Adrenal gland (tissue), 12 donors: ENCODE results near the gene WWC2. TPM values are rescaled to one million over a fixed set of nuclear protein-coding genes. Genes with fewer than 3 reads are reported as not detected.

ENCODE experiments used
- DNase-seq, 7 donors: peaks; one replicate each; pipeline ENCODE4 v3.0.0-alpha.2; 2019 to 2020
- H3K27ac ChIP-seq, 5 donors: fragments of 200-600 bp; sonication (generic) in 4 of 5; 1 replicate in 3 of 5; 2 replicates in 2 of 5; pipeline versions ENCODE4 v1.5.1 to v1.8.0; 2016 to 2020; ENCODE audit warnings: mild to moderate bottlenecking in 1 of 5
- H3K27me3 ChIP-seq: fragments of 200-600 bp; 2 replicates; pipeline ENCODE4 v1.8.0; 2021
- H3K36me3 ChIP-seq, 2 donors: fragments of 200-600 bp; replicated peaks in 1 of 2; 1 replicate in 1 of 2; 2 replicates in 1 of 2; pipeline versions ENCODE4 v1.5.1 to v1.8.0; 2018 to 2022
- H3K4me1 ChIP-seq, 2 donors: fragments of 200-600 bp; replicated peaks in 1 of 2; 1 replicate in 1 of 2; 2 replicates in 1 of 2; pipeline versions ENCODE4 v1.5.1 to v1.8.0; 2018 to 2021
- H3K4me3 ChIP-seq, 4 donors: fragments of 200-600 bp; sonication (generic) in 3 of 4; one replicate each; pipeline ENCODE4 v1.5.1; 2016 to 2018
- H3K9me3 ChIP-seq, 3 donors: fragments of 200-600 bp; sonication (generic) in 1 of 3; replicated peaks in 1 of 3; 1 replicate in 2 of 3; 2 replicates in 1 of 3; pipeline versions ENCODE4 v1.5.1 to v1.8.0; 2016 to 2021
- CTCF ChIP-seq, 6 experiments: fragments of 450-650 bp in 4 of 6; fragments of 200-600 bp in 2 of 6; sonication (generic) in 1 of 6; IDR thresholded peaks; 1 replicate in 5 of 6; 2 replicates in 1 of 6; pipeline versions ENCODE4 v1.5.1 to v1.8.0; 2016 to 2021; ENCODE audit warnings: antibody characterized with exemption in 6 of 6, mild to moderate bottlenecking in 2 of 6, moderate library complexity in 1 of 6
- POLR2A ChIP-seq, 2 donors: fragments of 450-650 bp; IDR thresholded peaks; one replicate each; pipeline ENCODE4 v1.6.1; 2017; ENCODE audit warnings: antibody characterized with exemption in 2 of 2, mild to moderate bottlenecking in 2 of 2, moderate library complexity in 1 of 2
- WGBS, 4 donors: extraction: QIAGEN DNeasy Blood & Tissue Kit in 2 of 4; methylation state at CpG; one replicate each; pipeline versions ENCODE4 v1.1.5 to v1.1.7; 2013 to 2017; 5-methylcytosine and 5-hydroxymethylcytosine counted together
- intact Hi-C, 2 donors: fragments of 100-400 bp; cut with DNase I; formaldehyde crosslinking; loops; one replicate each; pipeline versions ENCODE4 v1.14.1 to v1.15.0; 2022 to 2023
- polyA plus RNA-seq, 3 donors: library from polyadenylated mRNA; stranded (reverse); fragments of 200-250 nt in 2 of 3; fragments of 350-450 nt in 1 of 3; fragmentation: Illumina TruSeq in 1 of 3; extraction: RNeasy Lipid Tissue Mini Kit (QIAGEN cat#74804) in 1 of 3; gene quantifications; one replicate each; pipeline ENCODE4 v1.2.3, GENCODE V29; 2013 to 2014
- total RNA-seq, 9 donors: library from RNA; depleted of rRNA in 4 of 9; stranded (reverse); fragments of >200 nt in 4 of 9; fragments of 120-200 nt in 1 of 9; fragmentation: NEBNext Ultra II Directional in 1 of 9; extraction: Animal tissue kit (Norgen Biotek cat#: 25700) in 1 of 9; gene quantifications; one replicate each; pipeline versions ENCODE4 v1.1.0 to v1.2.4, GENCODE V29; 2013 to 2023
- donor health status: healthy with polysubstance abuse.
- donor health status: Bipolar disorder and iron deficiency.
- donor health status: DM: yes; HTN: yes; CAD: no.
- donor health status: DM: no; HTN: no; CAD: no.
- donor health status: DM: no; HTN: no; CAD: no.
- donor health status: DM: yes; HTN: yes; CAD: no.

The WWC2 gene
- total and polyA plus RNA-seq, 12 donors = 3.1 to 27.9 (median 17.4) TPM

- TF ChIP-seq POLR2A (IDR thresholded peaks at IDR 0.05) (no peak), CTCF (IDR thresholded peaks at IDR 0.05) (no peak)
- Histone ChIP-seq H3K27ac (no peak overlapping the region), H3K4me1 (no peaks in the 10 kb centered on the region), H3K9me3 (no peaks in the 10 kb centered on the region), H3K4me3 (no peak overlapping the region), H3K36me3 (no peaks in the 10 kb centered on the region), H3K27me3 (no peaks in the 10 kb centered on the region)
- intact Hi-C loops = no loop called here
- DNase-seq = no peak
- 66 to 73% (median 70%) methylated on average over 5 of the region's 5 CpGs for WGBS, 4 donors
Measured at GRCh38 chr4:183175631-183176232, 76.7 kb downstream of the WWC2 start.

- H3K27me3 ChIP-seq = no peaks in the 10 kb centered on the region
- 81 to 94% (median 83%) methylated on average over 2 of the region's 2 CpGs for WGBS, 4 donors
- TF ChIP-seq POLR2A (IDR thresholded peaks at IDR 0.05) (no peak), CTCF (IDR thresholded peaks at IDR 0.05) (no peak)
- H3K27ac ChIP-seq = no peak overlapping the region
- no peak overlapping the region for H3K4me3 ChIP-seq
- no peak for DNase-seq
- no peaks in the 10 kb centered on the region for H3K9me3 ChIP-seq
- intact Hi-C loops = no loop called here
- H3K36me3 ChIP-seq = no peaks in the 10 kb centered on the region
- no peaks in the 10 kb centered on the region for H3K4me1 ChIP-seq
Measured at GRCh38 chr4:183177001-183177400, 77.9 kb downstream of the WWC2 start.

DNA sequence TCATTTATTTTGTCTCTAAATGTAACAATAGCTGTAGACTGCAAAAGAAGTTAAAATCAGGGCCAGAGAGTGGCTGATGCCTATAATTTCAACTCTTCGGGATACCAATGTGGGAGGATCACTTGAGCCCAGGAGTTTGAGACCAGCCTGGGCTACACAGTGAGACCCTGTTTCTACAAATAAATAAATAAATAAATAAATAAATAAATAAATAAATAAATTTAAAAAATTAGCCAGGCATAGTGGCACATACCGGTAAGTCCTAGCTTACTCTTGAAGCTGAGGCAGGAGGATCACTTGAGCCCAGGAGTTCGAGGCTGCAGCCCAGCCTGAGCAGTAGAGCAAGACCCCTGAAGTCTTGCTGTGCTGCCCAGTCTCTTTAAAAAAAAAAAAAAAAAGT, 79.1 kb downstream of the WWC2 start:
- 31 to 33% (median 32%) methylated on average over 3 of the region's 3 CpGs for WGBS, 4 donors
- H3K9me3 ChIP-seq = no peaks in the 10 kb centered on the region
- no peak for TF ChIP-seq CTCF (IDR thresholded peaks at IDR 0.05)
- TF ChIP-seq POLR2A (IDR thresholded peaks at IDR 0.05) = no peak
- no peak for DNase-seq
- H3K27me3 ChIP-seq = no peaks in the 10 kb centered on the region
- no peaks in the 10 kb centered on the region for H3K36me3 ChIP-seq
- H3K27ac ChIP-seq = no peak overlapping the region
- peaks cover 0 to 3% of the 10 kb centered on the region in 2 donors for H3K4me1 ChIP-seq
- H3K4me3 ChIP-seq = no peak overlapping the region
- intact Hi-C loops = no loop called here

DNA sequence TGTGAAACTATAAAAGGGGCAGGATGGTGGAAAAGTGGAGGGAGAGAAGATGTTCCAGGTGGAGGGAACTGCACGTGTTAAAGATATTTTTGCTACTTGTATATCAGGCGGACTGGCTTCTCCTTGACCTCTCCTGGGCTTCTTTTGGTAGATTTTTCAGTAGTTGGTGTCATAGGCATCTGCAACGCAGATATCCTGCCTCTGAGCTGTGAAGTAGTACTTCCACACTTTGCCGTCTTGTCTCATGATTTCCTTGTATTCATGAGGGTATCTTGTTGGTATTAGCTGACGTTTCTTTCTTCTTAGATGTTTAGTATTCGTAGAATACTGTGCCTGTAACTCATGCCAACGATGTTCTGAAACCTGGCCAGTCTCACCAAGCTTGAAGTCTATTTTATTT, 81.0 kb downstream of the WWC2 start:
- Histone ChIP-seq H3K36me3 (no peaks in the 10 kb centered on the region), H3K27ac (no peak overlapping the region), H3K9me3 (no peaks in the 10 kb centered on the region), H3K4me1 (peaks cover 0 to 7% of the 10 kb centered on the region in 2 donors), H3K4me3 (no peak overlapping the region), H3K27me3 (no peaks in the 10 kb centered on the region)
- intact Hi-C loops = no loop called here
- no peak for DNase-seq
- 84 to 88% (median 86%) methylated on average over 7 of the region's 7 CpGs for WGBS, 4 donors
- no peak for TF ChIP-seq POLR2A (IDR thresholded peaks at IDR 0.05)
- TF ChIP-seq CTCF (IDR thresholded peaks at IDR 0.05) = no peak
